ENCODE data around the gene RGR. TPM values are rescaled to one million over a fixed set of nuclear protein-coding genes. Genes with fewer than 3 reads are reported as not detected.

Gene RGR
- total RNA-seq, 1 donor, result not detected

- H3K4me3 ChIP-seq (ENCODE audit: low read depth, low read length), result no peak overlapping the region
- no peak for TF ChIP-seq CTCF (IDR thresholded peaks at IDR 0.05; ENCODE audit: insufficient read depth, low read depth, low read length)
- no peak for DNase-seq (ENCODE audit: low read depth)
These were observed 50.1 kb downstream of the RGR start for GRCh38 chr10:84294766-84295447.

GRCh38 chr10:84296091-84296981 lies 51.5 kb downstream of the RGR start:
- peak; percentile 16 for DNase-seq (ENCODE audit: low read depth)
- no peak overlapping the region for H3K4me3 ChIP-seq (ENCODE audit: low read depth, low read length)
- no peak for TF ChIP-seq CTCF (IDR thresholded peaks at IDR 0.05; ENCODE audit: insufficient read depth, low read depth, low read length)

GRCh38 chr10:84298057-84298456 lies 53.2 kb downstream of the RGR start:
- H3K4me3 ChIP-seq (ENCODE audit: low read depth, low read length), result no peak overlapping the region
- no peak for TF ChIP-seq CTCF (IDR thresholded peaks at IDR 0.05; ENCODE audit: insufficient read depth, low read depth, low read length)
- no peak for DNase-seq (ENCODE audit: low read depth)

GRCh38 chr10:84302223-84302622 lies 57.4 kb downstream of the RGR start:
- TF ChIP-seq CTCF (IDR thresholded peaks at IDR 0.05; ENCODE audit: insufficient read depth, low read depth, low read length), result no peak

GRCh38 chr10:84306751-84307384 lies 62.0 kb downstream of the RGR start:
- no peak for TF ChIP-seq CTCF (IDR thresholded peaks at IDR 0.05; ENCODE audit: insufficient read depth, low read depth, low read length)
- no peak overlapping the region for H3K4me3 ChIP-seq (ENCODE audit: low read depth, low read length)
- no peak for DNase-seq (ENCODE audit: low read depth)

More at GRCh38 chr10:84302223-84302622, 57.4 kb downstream of the RGR start:
- DNase-seq (ENCODE audit: low read depth), result no peak
- H3K4me3 ChIP-seq (ENCODE audit: low read depth, low read length), result no peak overlapping the region

- DNase-seq (ENCODE audit: low read depth), result no peak
- H3K4me3 ChIP-seq (ENCODE audit: low read depth, low read length), result no peak overlapping the region
- TF ChIP-seq CTCF (IDR thresholded peaks at IDR 0.05; ENCODE audit: insufficient read depth, low read depth, low read length), result no peak
These were observed 63.2 kb downstream of the RGR start for GRCh38 chr10:84308021-84308420.

All from fibroblast of villous mesenchyme (primary cell).